Heart left ventricle (tissue), 16 donors: Measurements from ENCODE around the gene RUNX2. TPM values are rescaled to one million over a fixed set of nuclear protein-coding genes. Genes with fewer than 3 reads are reported as not detected.

Experiments used
- ATAC-seq, 4 donors: fragments of 200-7000 bp; cut with Tn5 transposase; one replicate each; pipeline ENCODE4 v1.9.1; 2020 to 2022; ENCODE audit warnings: moderate library complexity in 4 of 4, mild to moderate bottlenecking in 3 of 4, moderate number of reproducible peaks in 1 of 4
- DNase-seq, 5 donors: peaks; one replicate each; pipeline ENCODE4 v3.0.0-alpha.2; 2020
- H3K27ac ChIP-seq, 12 donors: fragments of 200-600 bp; sonication (generic) in 4 of 12; one replicate each; pipeline versions ENCODE4 v1.5.0 to v1.8.0; 2016 to 2022; ENCODE audit warnings: mild to moderate bottlenecking in 2 of 12
- H3K27me3 ChIP-seq, 9 donors: fragments of 200-600 bp; sonication (generic) in 2 of 9; one replicate each; pipeline versions ENCODE4 v1.5.1 to v1.8.0; 2016 to 2022; ENCODE audit warnings: mild to moderate bottlenecking in 3 of 9
- H3K36me3 ChIP-seq, 9 donors: fragments of 200-600 bp; sonication (generic) in 2 of 9; one replicate each; pipeline versions ENCODE4 v1.5.0 to v1.8.0; 2018 to 2022; ENCODE audit warnings: mild to moderate bottlenecking in 2 of 9
- H3K4me1 ChIP-seq, 12 donors: fragments of 200-600 bp; sonication (generic) in 4 of 12; one replicate each; pipeline versions ENCODE4 v1.5.0 to v1.8.0; 2016 to 2022; ENCODE audit warnings: mild to moderate bottlenecking in 3 of 12
- H3K4me3 ChIP-seq, 12 donors: fragments of 200-600 bp; sonication (generic) in 4 of 12; one replicate each; pipeline versions ENCODE4 v1.5.0 to v1.8.0; 2017 to 2022; ENCODE audit warnings: mild to moderate bottlenecking in 9 of 12, moderate library complexity in 4 of 12
- H3K9me3 ChIP-seq, 12 donors: fragments of 200-600 bp; sonication (generic) in 4 of 12; one replicate each; pipeline versions ENCODE4 v1.5.0 to v1.8.0; 2016 to 2022; ENCODE audit warnings: mild to moderate bottlenecking in 1 of 12
- POLR2A ChIP-seq, 2 donors: fragments of 450-650 bp; IDR thresholded peaks; one replicate each; pipeline ENCODE4 v1.6.1; 2017; ENCODE audit warnings: antibody characterized with exemption in 2 of 2, mild to moderate bottlenecking in 2 of 2, moderate library complexity in 2 of 2
- WGBS, 4 donors: extraction: QIAGEN DNeasy Blood & Tissue Kit in 2 of 4; methylation state at CpG; one replicate each; pipeline versions ENCODE4 v1.1.5 to v1.1.7; 2013 to 2018; 5-methylcytosine and 5-hydroxymethylcytosine counted together
- intact Hi-C, 10 donors: fragments of 100-400 bp; cut with DNase I; formaldehyde crosslinking; loops; one replicate each; pipeline versions ENCODE4 v1.11.1 to v1.14.2; 2022
- polyA plus RNA-seq, 2 donors: library from polyadenylated mRNA; stranded (reverse); fragments of 200-250 nt; gene quantifications; one replicate each; pipeline ENCODE4 v1.2.3, GENCODE V29; 2013
- total RNA-seq, 9 donors: library from RNA; depleted of rRNA in 2 of 9; stranded (reverse); fragments of >200 nt in 2 of 9; fragmentation: NEBNext Ultra II Directional in 3 of 9; extraction: Animal tissue kit (Norgen Biotek cat#: 25700) in 3 of 9; gene quantifications; one replicate each; pipeline versions ENCODE4 v1.1.0 to v1.2.4, GENCODE V29; 2016 to 2023
- TF ChIP-seq, protein P1 (sequence below), 12 donors: fragments of 200-600 bp; sonication (generic) in 4 of 12; IDR thresholded peaks; one replicate each; pipeline versions ENCODE4 v1.5.0 to v1.8.0; 2018 to 2022; ENCODE audit warnings: antibody characterized with exemption in 12 of 12, mild to moderate bottlenecking in 5 of 12
- donor health status: ischemic (EF 13 %, LVEDD 7.1; RV severe dilation, severe dysfunction).
- donor health status: healthy with polysubstance abuse.
- donor health status: DM: no; HTN: yes; CAD: no.
- donor health status: DM: no; HTN: no; CAD: no.
- donor health status: ischemic (EF 25% LVEDD 6.9; RV normal size, moderate dysfunction).
- donor health status: ischemic (EF 25% LVEDD 5.7; RV mildly dilated, moderate dysfunction).
- donor health status: healthy.
- donor health status: DM: yes; HTN: yes; CAD: no.
- donor health status: ischemic (EF 35%, LVEDD 5.7; RV mildly dilated, moderate dysfunction).
- donor health status: nonischemic (EF 11% LVEDD 7.7; RV severe dilation, severe dysfunction).
- donor health status: DM: yes; HTN: yes; CAD: no.
- donor health status: PGD.
- donor health status: ischemic (EF 29% LVEDD 5.4; RV normal size, mild dysfunction).
- donor health status: nonischemic (EF 23%, LVEDD 6.1; RV moderate dilation, normal function).

Gene RUNX2
- total and polyA plus RNA-seq, 11 donors: 0.37 to 3.1 (median 2.0) TPM

DNA sequence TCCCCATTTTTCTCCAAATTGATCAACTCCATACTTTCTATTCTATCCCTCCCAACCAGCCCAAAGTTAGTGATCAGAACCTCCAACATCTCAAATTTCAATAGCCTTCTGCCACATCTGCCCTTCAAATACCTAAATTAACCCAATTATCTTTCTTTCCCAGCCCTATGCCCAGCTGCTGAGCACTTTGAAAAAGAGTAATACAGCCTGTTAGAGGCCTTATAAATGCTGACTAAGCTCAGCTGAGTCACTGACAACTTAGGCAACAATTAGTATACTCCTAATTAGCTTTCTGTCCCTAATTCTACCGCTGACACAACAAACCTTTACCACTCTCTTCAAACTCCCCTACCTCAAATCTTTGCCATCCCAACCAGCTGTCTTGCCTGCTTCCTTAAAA, 23.5 kb downstream of the RUNX2 start:
- Histone ChIP-seq H3K27ac (no peak overlapping the region), H3K36me3 (no peaks in the 10 kb centered on the region), H3K4me3 (no peak overlapping the region), H3K9me3 (no peaks in the 10 kb centered on the region), H3K4me1 (no peaks in the 10 kb centered on the region), H3K27me3 (no peaks in the 10 kb centered on the region)
- DNase-seq: no peak
- 82 to 100% (median 97%) methylated on average over 1 of the region's 1 CpG for whole genome bisulfite sequencing, 4 donors
- no peak for ATAC-seq
- no peak for TF ChIP-seq POLR2A (IDR thresholded peaks at IDR 0.05)
- TF ChIP-seq, protein P1, sequence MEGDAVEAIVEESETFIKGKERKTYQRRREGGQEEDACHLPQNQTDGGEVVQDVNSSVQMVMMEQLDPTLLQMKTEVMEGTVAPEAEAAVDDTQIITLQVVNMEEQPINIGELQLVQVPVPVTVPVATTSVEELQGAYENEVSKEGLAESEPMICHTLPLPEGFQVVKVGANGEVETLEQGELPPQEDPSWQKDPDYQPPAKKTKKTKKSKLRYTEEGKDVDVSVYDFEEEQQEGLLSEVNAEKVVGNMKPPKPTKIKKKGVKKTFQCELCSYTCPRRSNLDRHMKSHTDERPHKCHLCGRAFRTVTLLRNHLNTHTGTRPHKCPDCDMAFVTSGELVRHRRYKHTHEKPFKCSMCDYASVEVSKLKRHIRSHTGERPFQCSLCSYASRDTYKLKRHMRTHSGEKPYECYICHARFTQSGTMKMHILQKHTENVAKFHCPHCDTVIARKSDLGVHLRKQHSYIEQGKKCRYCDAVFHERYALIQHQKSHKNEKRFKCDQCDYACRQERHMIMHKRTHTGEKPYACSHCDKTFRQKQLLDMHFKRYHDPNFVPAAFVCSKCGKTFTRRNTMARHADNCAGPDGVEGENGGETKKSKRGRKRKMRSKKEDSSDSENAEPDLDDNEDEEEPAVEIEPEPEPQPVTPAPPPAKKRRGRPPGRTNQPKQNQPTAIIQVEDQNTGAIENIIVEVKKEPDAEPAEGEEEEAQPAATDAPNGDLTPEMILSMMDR (IDR thresholded peaks at IDR 0.05): no peak
- intact Hi-C loops: no loop called here

DNA sequence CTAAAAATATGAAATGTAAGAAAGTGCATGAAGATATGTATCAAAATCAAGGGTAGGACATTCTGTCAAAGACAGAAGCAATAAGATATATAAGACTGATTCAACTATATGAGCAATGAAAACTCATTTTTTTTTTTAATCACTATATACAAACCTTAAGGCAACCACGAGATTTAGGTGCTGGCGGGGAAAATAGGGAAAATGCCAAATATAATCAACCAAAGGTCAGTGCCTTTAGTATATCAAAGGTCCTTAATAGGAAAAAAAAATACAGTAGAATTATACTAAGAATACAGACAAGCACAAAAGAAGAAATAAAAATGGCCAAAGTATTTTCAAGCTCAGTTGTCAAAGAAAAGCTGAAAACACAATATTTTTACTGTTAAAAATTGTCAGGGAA, 25.5 kb downstream of the RUNX2 start:
- DNase-seq (no peak), ATAC-seq (no peak)
- Histone ChIP-seq H3K9me3 (no peaks in the 10 kb centered on the region), H3K36me3 (no peaks in the 10 kb centered on the region), H3K4me3 (no peak overlapping the region), H3K27me3 (no peaks in the 10 kb centered on the region), H3K27ac (no peak overlapping the region), H3K4me1 (no peaks in the 10 kb centered on the region)
- TF ChIP-seq POLR2A (IDR thresholded peaks at IDR 0.05): no peak
- WGBS, 4 donors: 92 to 98% (median 95%) methylated on average over 2 of the region's 2 CpGs
- intact Hi-C loops: no loop called here

DNA sequence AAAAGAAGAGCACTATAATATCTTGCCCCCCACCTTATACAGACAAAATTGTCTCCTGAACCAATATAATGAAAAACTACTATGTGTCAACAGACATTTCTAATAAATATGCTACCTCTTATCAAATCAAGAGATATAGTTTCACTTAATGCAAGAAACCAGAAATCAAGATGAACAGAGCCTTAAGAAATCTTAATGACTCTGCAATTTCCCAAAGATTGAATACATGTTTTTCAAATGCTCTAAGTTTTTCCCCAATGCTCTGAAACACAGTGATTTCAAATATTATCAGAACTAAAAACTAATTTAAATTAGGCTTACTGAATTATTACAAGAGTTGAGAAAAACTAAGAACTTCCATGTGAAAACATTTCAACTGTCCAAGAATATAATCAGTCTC, 36.3 kb downstream of the RUNX2 start:
- H3K27ac ChIP-seq: no peak overlapping the region
- H3K9me3 ChIP-seq: no peaks in the 10 kb centered on the region
- no peaks in the 10 kb centered on the region for H3K4me1 ChIP-seq
- no peak overlapping the region for H3K4me3 ChIP-seq
- no peaks in the 10 kb centered on the region for H3K27me3 ChIP-seq
- no peaks in the 10 kb centered on the region for H3K36me3 ChIP-seq
- no peak for DNase-seq
- TF ChIP-seq POLR2A (IDR thresholded peaks at IDR 0.05): no peak
- TF ChIP-seq, protein P1 (IDR thresholded peaks at IDR 0.05): no peak
- ATAC-seq: no peak
- intact Hi-C loops: no loop called here

DNA sequence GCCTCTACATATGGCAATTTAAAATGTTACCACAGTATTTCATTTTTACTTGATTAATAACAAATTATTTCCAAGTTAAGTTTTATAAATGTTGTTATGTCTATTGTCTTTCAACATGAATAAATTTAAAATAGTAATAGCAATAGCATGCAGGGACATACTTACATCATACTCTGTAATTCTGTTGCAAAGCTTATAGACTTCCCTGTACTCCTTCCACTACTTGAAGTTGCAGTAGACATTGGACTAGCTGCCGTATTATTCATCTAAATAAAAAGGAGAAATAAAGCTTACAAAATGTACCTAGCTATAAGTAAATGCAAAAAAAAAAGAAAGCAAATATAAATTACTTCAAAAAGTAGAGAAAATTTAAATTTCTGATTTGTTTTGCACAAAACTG, 36.9 kb downstream of the RUNX2 start:
- DNase-seq (no peak), ATAC-seq (no peak)
- no peak overlapping the region for H3K4me3 ChIP-seq
- no peaks in the 10 kb centered on the region for H3K9me3 ChIP-seq
- H3K27ac ChIP-seq: no peak overlapping the region
- H3K4me1 ChIP-seq: no peaks in the 10 kb centered on the region
- H3K27me3 ChIP-seq: no peaks in the 10 kb centered on the region
- TF ChIP-seq POLR2A (IDR thresholded peaks at IDR 0.05): no peak
- TF ChIP-seq, protein P1 (IDR thresholded peaks at IDR 0.05): no peak
- no peaks in the 10 kb centered on the region for H3K36me3 ChIP-seq
- intact Hi-C loops: no loop called here
- 94 to 100% (median 97%) methylated on average over 1 of the region's 1 CpG for WGBS, 4 donors

DNA sequence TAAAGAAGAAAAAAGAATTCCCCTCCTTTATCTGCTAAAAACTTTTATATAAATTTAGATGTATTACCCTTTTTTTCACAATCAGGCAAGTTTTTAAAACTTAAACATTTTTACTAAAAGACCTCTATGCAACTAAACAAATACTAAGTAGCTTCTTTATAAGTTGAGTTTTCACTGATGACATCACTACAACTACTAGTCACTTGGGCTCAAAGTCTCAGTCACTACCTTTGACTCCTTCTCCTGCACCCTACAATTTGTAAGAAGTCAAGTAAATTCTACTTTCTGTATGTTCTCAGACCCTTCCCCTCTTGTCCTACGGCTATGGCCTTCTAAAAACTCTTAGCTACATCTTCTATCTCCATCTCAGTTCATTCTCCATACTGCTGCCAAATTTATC, 38.4 kb downstream of the RUNX2 start:
- H3K4me3 ChIP-seq: no peak overlapping the region
- TF ChIP-seq, protein P1 (IDR thresholded peaks at IDR 0.05): no peak
- no peak for TF ChIP-seq POLR2A (IDR thresholded peaks at IDR 0.05)
- intact Hi-C loops: no loop called here
- 97 to 100% (median 98%) methylated on average over 1 of the region's 1 CpG for WGBS, 4 donors
- H3K27ac ChIP-seq: no peak overlapping the region
- no peaks in the 10 kb centered on the region for H3K4me1 ChIP-seq
- H3K27me3 ChIP-seq: no peaks in the 10 kb centered on the region
- DNase-seq (no peak), ATAC-seq (no peak)
- no peaks in the 10 kb centered on the region for H3K9me3 ChIP-seq
- H3K36me3 ChIP-seq: no peaks in the 10 kb centered on the region
